SIG-M5 treated with dmso at 0.1 percent for 504 hours (cell line): ENCODE results near the gene TECTB.

ENCODE experiments used
- DNase-seq: peaks from one replicate; lab custom pipeline; 2025; ENCODE audit not compliant: unreplicated experiment; lab: John Stamatoyannopoulos, UW

TECTB gene

DNA sequence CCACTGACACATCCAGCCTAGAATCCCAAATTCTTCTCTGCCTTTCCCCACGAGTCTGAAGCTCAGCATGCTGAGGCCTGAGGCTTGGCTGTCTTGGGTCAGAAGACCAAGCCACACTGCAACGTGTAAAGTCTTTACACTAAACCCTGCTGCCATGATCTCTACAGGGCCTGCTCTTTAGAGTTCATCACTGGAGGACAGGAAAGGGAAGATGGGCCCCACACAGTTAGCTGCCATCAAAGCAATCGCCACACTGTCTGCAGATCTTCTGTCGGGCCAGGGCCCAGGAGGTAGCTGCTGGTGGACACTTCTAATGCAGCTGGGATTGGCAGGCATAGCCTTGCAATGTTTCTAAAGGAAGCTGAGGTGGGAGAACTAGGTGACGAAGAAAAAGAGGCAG is 8.4 kb upstream of the TECTB start:
- no peak for DNase-seq

DNA sequence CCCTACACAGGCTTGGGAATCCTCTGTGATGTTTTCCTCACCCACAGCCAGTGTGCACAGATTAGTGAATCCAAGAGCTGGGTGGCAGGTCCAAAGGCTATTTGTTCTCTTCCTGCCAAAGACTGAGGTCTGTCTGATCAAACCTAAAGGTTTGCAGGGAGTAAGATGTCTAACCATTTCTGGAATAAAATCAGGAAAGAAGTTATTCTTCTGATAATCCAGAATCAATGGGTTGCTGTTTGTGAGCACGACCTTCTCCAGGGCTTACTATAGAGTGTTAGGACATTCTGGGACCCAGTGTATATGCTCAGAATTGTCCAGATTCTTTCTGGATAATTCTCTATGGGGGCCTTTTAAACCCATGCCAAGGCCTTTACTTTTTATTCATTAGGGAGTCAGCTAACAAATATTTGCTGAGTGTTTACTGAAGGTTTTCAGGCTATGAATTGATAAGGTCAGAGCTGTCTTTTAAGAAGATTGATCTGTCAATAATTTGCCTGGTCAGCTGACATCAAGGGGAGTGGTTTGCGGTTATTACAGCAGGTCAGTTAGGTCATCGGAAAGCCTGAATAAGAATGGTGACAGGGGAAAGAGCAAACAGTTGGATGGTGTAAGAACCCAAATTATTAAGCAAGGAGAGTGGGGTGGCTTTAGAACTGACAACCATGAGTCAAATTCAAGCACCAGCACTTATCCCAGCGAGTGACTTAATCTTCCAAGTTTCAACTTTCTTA is 7.5 kb upstream of the TECTB start:
- no peak for DNase-seq

GRCh38 chr10:112278871-112279270 is 4.3 kb upstream of the TECTB start:
- DNase-seq, result no peak

- no peak for DNase-seq
Measured at GRCh38 chr10:112279433-112279832, 3.8 kb upstream of the TECTB start.

GRCh38 chr10:112280205-112280921 is 2.8 kb upstream of the TECTB start:
- DNase-seq, result no peak

DNA sequence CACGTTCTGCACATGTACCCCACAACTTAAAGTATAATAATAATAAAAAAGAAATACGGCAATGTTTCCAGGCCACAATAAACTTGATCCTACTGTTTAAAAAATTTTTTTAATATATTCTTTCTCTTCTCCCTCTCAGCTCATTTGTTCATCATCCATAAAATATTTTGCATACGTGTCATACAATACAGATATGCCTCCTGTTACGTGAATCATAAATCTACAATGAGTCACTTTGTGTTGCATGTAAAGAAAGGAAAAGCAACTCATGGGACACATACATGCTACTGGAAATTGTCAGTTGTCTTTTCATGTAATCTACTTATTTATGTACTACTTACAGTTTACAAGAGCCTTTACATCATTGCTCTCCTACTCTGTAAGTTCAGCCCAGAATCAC is 1.1 kb upstream of the TECTB start:
- no peak for DNase-seq

GRCh38 chr10:112286837-112287818 is 3.9 kb downstream of the TECTB start:
- DNase-seq, result no peak

- DNase-seq, result no peak
Measured at GRCh38 chr10:112287844-112288243, 4.6 kb downstream of the TECTB start.

GRCh38 chr10:112288486-112288885 is 5.3 kb downstream of the TECTB start:
- DNase-seq, result no peak

GRCh38 chr10:112289373-112290053 is 6.3 kb downstream of the TECTB start:
- no peak for DNase-seq

GRCh38 chr10:112290054-112290373 is 6.8 kb downstream of the TECTB start:
- DNase-seq, result no peak

GRCh38 chr10:112294169-112294568 is 11.0 kb downstream of the TECTB start:
- DNase-seq, result no peak

GRCh38 chr10:112295853-112296830 is 12.9 kb downstream of the TECTB start:
- DNase-seq, result no peak

GRCh38 chr10:112296908-112297331 is 13.7 kb downstream of the TECTB start:
- DNase-seq, result no peak

- no peak for DNase-seq
Measured at GRCh38 chr10:112298581-112298980, 15.4 kb downstream of the TECTB start.

DNA sequence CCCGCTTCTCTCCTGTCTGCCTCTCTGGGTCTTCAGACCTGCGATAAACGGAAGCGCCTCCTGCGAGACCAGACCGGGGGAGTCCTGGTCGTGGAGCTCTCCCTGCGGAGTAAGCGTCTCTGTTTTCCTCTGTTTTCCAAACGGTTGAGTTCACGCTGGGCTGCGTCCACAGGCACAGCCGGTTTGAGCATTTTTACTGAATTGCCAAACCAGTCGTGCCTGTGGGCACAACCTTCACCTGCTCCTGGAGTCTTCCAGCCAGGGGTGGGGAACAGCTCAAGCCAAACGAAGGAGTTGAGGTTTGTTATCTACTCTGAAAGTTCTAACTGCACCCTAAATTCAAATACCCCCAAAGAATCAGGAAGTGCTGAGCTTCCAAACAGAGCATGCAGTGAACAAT is 16.3 kb downstream of the TECTB start:
- no peak for DNase-seq

- DNase-seq, result no peak
Measured at GRCh38 chr10:112302335-112302734, 19.1 kb downstream of the TECTB start.

DNA sequence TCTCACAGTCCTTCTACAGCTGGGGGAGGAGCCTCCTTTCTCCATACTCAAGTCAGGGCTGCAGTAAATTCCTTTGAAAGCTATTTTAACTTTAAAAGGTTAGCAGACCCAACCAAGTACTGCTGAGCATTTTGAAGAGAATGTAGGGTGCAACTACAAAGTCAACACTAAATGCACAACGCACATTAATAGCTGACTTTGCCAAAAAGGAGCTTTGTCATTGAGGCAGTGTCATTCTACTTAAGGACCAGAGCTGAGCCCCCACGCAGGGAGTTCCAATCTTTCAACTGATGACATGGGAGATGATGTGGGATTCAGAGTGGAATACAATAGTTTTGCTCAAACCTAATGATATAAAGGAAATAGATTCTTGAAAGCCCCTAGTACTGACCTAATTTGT is 20.3 kb downstream of the TECTB start:
- no peak for DNase-seq

- DNase-seq, result no peak
Measured at GRCh38 chr10:112304267-112304859, 21.2 kb downstream of the TECTB start.
